SK-N-MC (cell line): Measurements from ENCODE around the gene TNFRSF8.
"Not testable (repeated sequence)": the region's sequence is repeated elsewhere in the genome, so short reads cannot be mapped to it uniquely, and the experiment has no call there.

Experiments
- DNase-seq: peaks from one replicate; pipeline ENCODE4 v3.0.0-alpha.2; 2011; ENCODE audit warnings: low read depth, low spot score
- H3K27ac ChIP-seq: fragments of 200-600 bp; sonication (generic); 2 replicates; pipeline ENCODE4 v1.5.1; 2016; ENCODE audit warnings: mixed run types
- H3K36me3 ChIP-seq: fragments of 200-600 bp; sonication (generic); 2 replicates; pipeline ENCODE4 v1.6.1; 2017; ENCODE audit warnings: antibody characterized with exemption, low read length, mixed read lengths; ENCODE audit not compliant: insufficient read depth
- H3K4me3 ChIP-seq: fragments of 200-600 bp; sonication (generic); 2 replicates; pipeline ENCODE4 v1.5.1; 2016
- H3K9ac ChIP-seq: fragments of 200-600 bp; sonication (generic); 2 replicates; pipeline ENCODE4 v1.8.0; 2017; ENCODE audit warnings: mixed run types, mixed read lengths; ENCODE audit not compliant: insufficient read length
- H3K9me3 ChIP-seq: fragments of 200-600 bp; sonication (generic); 2 replicates; pipeline ENCODE4 v1.6.1; 2017; ENCODE audit warnings: low read depth, mild to moderate bottlenecking, antibody characterized with exemption, low read length, moderate library complexity, mixed read lengths
- EZH2 ChIP-seq: fragments of 200-600 bp; sonication (generic); IDR thresholded peaks from one replicate; pipeline ENCODE4 v1.6.1; 2017; ENCODE audit warnings: antibody characterized with exemption
- FOXP2 ChIP-seq: optimal IDR thresholded peaks from 2 replicates; pipeline ENCODE3; 2011; ENCODE audit warnings: mild to moderate bottlenecking, moderate library complexity; ENCODE audit not compliant: insufficient read depth; ENCODE audit errors: extremely low read length, control extremely low read depth
- POLR2AphosphoS5 ChIP-seq: IDR thresholded peaks from 2 replicates; pipeline ENCODE4 v1.6.1; 2012; ENCODE audit warnings: mild to moderate bottlenecking, low read depth, low read length, borderline replicate concordance

The TNFRSF8 gene

GRCh38 chr1:12022036-12022435 lies 41.1 kb upstream of the TNFRSF8 start:
- no peak for DNase-seq
- no peak overlapping the region for H3K9ac ChIP-seq
- no peaks in the 10 kb centered on the region for H3K9me3 ChIP-seq
- no peak overlapping the region for H3K4me3 ChIP-seq
- TF ChIP-seq FOXP2 (no peak), POLR2AphosphoS5 (no peak), EZH2 (no peak)
- peaks cover 13% of the 10 kb centered on the region; the same call in 1 of the 2 replicates for H3K36me3 ChIP-seq
- no peak overlapping the region for H3K27ac ChIP-seq

GRCh38 chr1:12026586-12026985 lies 36.5 kb upstream of the TNFRSF8 start:
- H3K9ac ChIP-seq, result no peak overlapping the region
- H3K27ac ChIP-seq, result no peak overlapping the region
- peaks cover 13% of the 10 kb centered on the region; the same call in 1 of the 2 replicates for H3K36me3 ChIP-seq
- DNase-seq, result no peak
- no peaks in the 10 kb centered on the region for H3K9me3 ChIP-seq
- H3K4me3 ChIP-seq, result no peak overlapping the region
- TF ChIP-seq EZH2, result no peak
- TF ChIP-seq FOXP2, result no peak
- TF ChIP-seq POLR2AphosphoS5, result no peak

GRCh38 chr1:12028248-12028647 lies 34.9 kb upstream of the TNFRSF8 start:
- TF ChIP-seq FOXP2 (no peak), EZH2 (no peak), POLR2AphosphoS5 (no peak)
- no peak overlapping the region for H3K27ac ChIP-seq
- H3K9ac ChIP-seq, result no peak overlapping the region
- H3K4me3 ChIP-seq, result no peak overlapping the region
- no peaks in the 10 kb centered on the region for H3K9me3 ChIP-seq
- H3K36me3 ChIP-seq, result peaks cover 4% of the 10 kb centered on the region; the same call in 1 of the 2 replicates
- no peak for DNase-seq

- TF ChIP-seq EZH2 (no peak), POLR2AphosphoS5 (no peak), FOXP2 (no peak)
- no peaks in the 10 kb centered on the region for H3K9me3 ChIP-seq
- no peak overlapping the region for H3K27ac ChIP-seq
- H3K4me3 ChIP-seq, result no peak overlapping the region
- no peak for DNase-seq
- H3K9ac ChIP-seq, result no peak overlapping the region
- H3K36me3 ChIP-seq, result peaks cover 2% of the 10 kb centered on the region; the same call in 1 of the 2 replicates
Observed at GRCh38 chr1:12028957-12029511, 34.1 kb upstream of the TNFRSF8 start.

- Histone ChIP-seq H3K4me3 (no peak overlapping the region), H3K9me3 (no peaks in the 10 kb centered on the region), H3K36me3 (no peaks in the 10 kb centered on the region; the same call in 1 of the 2 replicates), H3K27ac (no peak overlapping the region), H3K9ac (no peak overlapping the region)
- TF ChIP-seq EZH2 (no peak), POLR2AphosphoS5 (no peak), FOXP2 (no peak)
- no peak for DNase-seq
Observed at GRCh38 chr1:12029720-12030339, 33.3 kb upstream of the TNFRSF8 start.

GRCh38 chr1:12031039-12031980 lies 31.8 kb upstream of the TNFRSF8 start:
- H3K27ac ChIP-seq, result no peak overlapping the region
- DNase-seq, result no peak
- H3K9ac ChIP-seq, result no peak overlapping the region
- H3K36me3 ChIP-seq, result no peaks in the 10 kb centered on the region; the same call in 1 of the 2 replicates
- H3K9me3 ChIP-seq, result no peaks in the 10 kb centered on the region
- TF ChIP-seq FOXP2 (no peak), EZH2 (no peak), POLR2AphosphoS5 (no peak)
- no peak overlapping the region for H3K4me3 ChIP-seq

DNA sequence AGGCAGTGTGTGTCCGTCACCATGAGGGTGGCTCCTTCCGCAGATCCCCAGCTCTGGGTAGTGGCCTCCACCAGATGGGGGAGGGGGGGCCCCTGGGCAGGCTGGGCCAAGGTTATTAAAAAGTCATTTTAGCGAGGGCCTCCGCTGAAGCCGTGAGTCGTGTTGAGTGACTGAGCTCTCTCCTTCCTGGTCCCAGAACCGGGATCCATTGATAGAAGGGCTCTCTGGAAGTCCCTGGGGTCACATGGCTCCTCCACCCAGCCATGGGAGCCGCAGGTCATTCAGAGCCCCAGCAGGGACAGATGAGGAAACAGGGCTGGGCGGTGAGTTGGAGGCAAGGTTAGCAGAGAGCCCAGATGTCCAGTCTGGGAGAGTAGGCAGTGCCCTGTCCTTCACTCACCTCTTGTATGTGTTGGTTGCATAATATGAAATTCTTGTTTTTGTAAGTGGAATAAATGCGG lies 30.9 kb upstream of the TNFRSF8 start:
- Histone ChIP-seq H3K9ac (no peak overlapping the region), H3K4me3 (no peak overlapping the region), H3K27ac (no peak overlapping the region), H3K36me3 (no peaks in the 10 kb centered on the region; the same call in 1 of the 2 replicates), H3K9me3 (no peaks in the 10 kb centered on the region)
- no peak for TF ChIP-seq POLR2AphosphoS5
- no peak for TF ChIP-seq EZH2
- TF ChIP-seq FOXP2, result no peak
- DNase-seq, result no peak

- DNase-seq, H3K36me3 ChIP-seq, H3K9ac ChIP-seq, H3K27ac ChIP-seq, H3K9me3 ChIP-seq, H3K4me3 ChIP-seq: not testable (repeated sequence)
Observed at GRCh38 chr1:12033441-12033840, 29.7 kb upstream of the TNFRSF8 start.
